A549 treated with Mapracorat at 1 μM for 4 hours (cell line): ENCODE data around the gene PCDHGB7. TPM values are rescaled to one million over a fixed set of nuclear protein-coding genes. Genes with fewer than 3 reads are reported as not detected.

ENCODE experiments used
- total RNA-seq: library from RNA; stranded (reverse); fragments of 200-300 nt; extraction: Qiagen RNA extraction; gene quantifications from 5 replicates; pipeline ENCODE4 v1.2.3, GENCODE V29; 2022

The PCDHGB7 gene
- 0.05 to 0.10 TPM (median 0.07 TPM) in 3 of 5 replicates, not detected in the others for total RNA-seq

DNA sequence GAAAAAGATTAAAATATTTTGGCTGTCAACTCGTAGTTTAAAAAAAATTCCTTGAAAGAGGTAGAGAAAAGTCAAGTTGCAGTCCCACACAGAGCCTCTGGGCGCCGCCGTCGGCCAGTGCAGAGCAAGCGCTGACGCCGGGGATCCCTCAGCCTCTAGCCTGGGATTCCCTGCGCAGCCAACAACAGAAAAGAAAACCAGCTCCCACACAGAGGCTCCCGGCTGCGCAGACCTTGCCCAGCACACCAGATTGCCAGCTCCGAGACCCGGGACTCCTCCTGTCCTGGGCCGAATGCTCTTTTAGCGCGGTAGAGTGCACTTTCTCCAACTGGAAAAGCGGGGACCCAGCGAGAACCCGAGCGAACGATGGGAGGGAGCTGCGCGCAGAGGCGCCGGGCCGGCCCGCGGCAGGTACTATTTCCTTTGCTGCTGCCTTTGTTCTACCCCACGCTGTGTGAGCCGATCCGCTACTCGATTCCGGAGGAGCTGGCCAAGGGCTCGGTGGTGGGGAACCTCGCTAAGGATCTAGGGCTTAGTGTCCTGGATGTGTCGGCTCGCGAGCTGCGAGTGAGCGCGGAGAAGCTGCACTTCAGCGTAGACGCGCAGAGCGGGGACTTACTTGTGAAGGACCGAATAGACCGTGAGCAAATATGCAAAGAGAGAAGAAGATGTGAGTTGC lies at the start of gene PCDHGB7:
PCDHGB7 (plus strand) TSS at position 184 of the 679 bp plus-strand sequence; CDS start at position 367, 183 bp downstream.

DNA sequence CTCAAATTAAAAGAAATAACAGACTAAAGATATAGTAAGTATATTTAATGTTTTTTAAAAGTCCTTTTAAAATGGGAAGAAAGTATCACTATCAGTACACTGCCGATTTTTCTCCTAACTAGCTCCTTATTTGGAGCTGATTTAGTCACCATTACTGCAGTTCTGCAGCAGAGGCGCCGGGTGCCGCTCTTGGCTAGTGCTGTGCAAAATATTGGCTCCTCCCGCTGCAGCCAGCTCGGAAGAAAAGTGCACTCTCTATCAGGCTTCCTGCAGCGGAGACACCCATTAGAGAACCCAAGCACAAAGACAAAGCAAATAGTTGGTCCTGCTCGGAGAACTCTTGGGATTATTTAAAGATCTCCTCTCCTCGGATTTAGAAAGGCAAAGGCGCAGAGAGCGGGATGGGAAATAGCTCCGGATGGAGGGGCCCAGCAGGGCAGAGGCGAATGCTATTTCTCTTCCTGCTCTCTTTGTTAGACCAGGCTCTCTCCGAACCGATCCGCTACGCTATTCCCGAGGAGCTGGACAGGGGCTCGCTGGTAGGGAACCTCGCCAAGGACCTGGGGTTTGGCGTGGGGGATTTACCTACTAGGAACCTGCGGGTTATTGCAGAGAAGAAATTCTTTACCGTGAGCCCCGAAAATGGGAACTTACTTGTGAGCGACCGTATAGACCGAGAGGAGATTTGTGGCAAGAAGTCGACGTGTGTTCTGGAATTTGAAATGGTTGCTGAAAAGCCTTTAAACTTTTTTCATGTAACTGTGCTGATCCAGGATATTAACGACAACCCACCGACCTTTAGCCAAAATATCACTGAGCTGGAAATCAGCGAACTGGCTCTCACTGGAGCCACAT lies 47.3 kb upstream of the PCDHGB7 start, which contains the start of gene PCDHGB3:
PCDHGB3 (plus strand) TSS at position 249 of the 855 bp plus-strand sequence; CDS start at position 402, 153 bp downstream.

DNA sequence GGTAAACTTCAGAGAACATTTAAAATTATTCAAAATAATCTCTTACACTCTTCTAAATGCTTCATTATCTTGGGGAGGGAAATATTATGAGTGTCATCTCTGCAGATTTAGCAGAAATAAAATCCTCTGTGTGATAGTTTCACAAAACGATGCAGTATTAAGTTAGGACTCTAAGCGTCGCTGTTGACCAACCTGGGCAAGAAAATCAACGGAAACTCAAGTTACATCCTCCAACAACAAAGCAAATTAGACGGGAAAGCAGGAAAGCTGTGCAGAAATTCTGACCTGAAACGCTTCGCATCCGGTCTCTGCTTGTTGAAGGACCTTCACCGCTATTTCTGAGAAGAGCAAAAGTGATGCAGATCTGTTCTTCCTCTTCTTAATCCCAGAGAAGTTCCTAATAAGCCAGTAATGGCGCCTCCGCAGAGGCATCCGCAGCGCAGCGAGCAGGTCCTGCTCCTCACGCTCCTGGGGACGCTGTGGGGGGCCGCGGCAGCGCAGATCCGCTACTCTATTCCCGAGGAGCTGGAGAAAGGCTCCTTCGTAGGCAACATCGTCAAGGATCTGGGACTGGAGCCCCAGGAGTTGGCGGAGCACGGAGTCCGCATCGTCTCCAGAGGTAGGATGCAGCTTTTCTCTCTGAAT lies 43.7 kb upstream of the PCDHGB7 start, which contains the start of gene PCDHGA6:
PCDHGA6 (plus strand) TSS at position 219 of the 645 bp plus-strand sequence; CDS start at position 412, 193 bp downstream.

DNA sequence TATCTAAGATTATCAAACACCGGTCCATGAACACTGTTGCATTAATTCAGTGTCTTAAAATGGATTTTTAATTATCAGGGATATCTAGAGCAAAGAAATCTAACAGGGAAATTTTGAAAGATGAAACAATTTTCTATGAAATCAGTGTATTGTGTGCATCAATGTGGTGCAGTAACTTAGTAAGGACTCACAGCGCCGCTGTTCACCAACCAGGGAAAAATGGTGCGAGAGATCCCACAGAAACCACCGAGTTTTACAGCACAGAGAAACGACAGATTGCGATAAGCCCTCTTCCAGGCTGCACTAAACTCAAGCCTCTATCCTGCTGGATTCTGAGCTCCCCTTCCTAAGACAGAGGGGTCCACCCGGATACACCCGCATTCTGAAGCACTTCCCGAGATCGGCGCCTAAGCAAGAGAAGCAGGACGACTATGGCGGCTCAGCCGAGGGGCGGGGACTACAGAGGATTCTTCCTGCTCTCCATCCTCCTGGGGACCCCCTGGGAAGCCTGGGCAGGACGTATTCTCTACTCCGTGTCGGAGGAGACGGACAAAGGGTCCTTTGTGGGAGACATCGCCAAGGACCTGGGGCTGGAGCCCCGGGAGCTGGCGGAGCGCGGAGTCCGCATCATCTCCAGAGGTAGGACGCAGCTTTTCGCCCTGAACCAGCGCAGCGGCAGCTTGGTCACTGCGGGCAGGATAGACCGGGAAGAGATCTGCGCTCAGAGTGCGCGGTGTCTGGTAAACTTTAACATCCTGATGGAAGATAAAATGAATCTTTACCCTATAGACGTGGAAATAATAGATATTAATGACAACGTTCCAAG lies 34.8 kb upstream of the PCDHGB7 start, which contains the start of gene PCDHGA7:
PCDHGA7 (plus strand) TSS at position 274 of the 826 bp plus-strand sequence; CDS start at position 432, 158 bp downstream.

DNA sequence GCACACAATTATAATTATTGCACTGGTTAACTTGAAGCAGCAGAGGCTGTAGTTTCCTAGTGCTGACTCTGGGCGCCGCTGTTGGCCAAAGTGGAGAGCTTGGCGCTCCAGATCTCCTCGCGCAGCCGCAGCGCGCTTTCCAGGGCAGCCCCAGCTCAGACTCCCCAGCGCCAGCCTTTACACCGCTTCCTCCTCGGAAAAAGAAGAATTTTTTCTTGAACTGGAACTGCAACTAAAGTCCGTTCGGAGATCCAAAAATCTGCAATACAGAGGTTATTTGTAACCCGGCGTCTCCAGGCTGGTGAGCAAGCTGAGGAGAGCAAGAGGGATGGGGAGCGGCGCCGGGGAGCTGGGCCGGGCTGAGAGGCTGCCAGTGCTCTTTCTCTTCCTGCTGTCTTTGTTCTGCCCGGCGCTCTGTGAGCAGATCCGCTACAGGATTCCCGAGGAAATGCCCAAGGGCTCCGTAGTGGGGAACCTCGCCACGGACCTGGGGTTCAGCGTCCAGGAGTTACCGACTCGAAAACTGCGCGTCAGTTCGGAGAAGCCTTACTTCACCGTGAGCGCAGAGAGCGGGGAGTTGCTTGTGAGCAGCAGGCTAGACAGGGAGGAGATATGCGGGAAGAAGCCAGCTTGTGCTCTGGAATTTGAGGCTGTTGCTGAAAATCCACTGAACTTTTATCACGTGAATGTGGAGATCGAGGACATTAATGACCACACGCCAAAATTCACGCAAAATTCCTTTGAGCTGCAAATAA lies 29.7 kb upstream of the PCDHGB7 start, which contains the start of gene PCDHGB4:
PCDHGB4 (plus strand) TSS at position 142 of the 755 bp plus-strand sequence; CDS start at position 329, 187 bp downstream.

DNA sequence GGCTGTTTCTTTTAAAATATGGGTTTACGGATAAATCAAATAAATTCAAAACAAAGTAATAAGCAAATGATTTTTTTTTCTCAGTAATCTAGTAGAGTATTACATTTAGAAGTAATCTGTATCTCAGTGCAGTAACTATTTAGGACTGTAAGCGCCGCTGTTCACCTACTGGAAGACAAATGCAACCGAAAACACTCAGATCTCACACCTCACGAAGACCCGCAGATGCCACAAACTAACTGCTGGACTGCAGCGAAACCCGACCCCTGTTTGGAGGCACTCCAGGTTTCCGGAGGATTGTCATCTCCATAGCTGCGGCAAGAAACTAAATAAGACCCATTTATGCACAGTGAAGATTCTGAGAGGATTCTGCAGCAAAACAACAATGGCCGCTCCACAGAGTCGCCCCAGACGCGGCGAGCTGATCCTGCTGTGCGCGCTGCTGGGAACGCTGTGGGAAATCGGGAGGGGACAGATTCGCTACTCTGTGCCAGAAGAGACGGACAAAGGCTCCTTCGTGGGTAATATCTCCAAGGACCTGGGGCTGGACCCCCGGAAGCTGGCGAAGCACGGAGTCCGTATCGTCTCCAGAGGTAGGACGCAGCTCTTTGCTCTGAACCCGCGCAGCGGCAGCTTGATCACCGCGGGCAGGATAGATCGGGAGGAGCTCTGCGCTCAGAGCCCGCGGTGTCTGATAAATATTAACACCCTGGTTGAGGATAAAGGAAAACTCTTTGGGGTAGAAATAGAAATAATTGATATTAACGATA lies 24.9 kb upstream of the PCDHGB7 start, which contains the start of gene PCDHGA8:
PCDHGA8 (plus strand) TSS at position 205 of the 770 bp plus-strand sequence; CDS start at position 386, 181 bp downstream.

DNA sequence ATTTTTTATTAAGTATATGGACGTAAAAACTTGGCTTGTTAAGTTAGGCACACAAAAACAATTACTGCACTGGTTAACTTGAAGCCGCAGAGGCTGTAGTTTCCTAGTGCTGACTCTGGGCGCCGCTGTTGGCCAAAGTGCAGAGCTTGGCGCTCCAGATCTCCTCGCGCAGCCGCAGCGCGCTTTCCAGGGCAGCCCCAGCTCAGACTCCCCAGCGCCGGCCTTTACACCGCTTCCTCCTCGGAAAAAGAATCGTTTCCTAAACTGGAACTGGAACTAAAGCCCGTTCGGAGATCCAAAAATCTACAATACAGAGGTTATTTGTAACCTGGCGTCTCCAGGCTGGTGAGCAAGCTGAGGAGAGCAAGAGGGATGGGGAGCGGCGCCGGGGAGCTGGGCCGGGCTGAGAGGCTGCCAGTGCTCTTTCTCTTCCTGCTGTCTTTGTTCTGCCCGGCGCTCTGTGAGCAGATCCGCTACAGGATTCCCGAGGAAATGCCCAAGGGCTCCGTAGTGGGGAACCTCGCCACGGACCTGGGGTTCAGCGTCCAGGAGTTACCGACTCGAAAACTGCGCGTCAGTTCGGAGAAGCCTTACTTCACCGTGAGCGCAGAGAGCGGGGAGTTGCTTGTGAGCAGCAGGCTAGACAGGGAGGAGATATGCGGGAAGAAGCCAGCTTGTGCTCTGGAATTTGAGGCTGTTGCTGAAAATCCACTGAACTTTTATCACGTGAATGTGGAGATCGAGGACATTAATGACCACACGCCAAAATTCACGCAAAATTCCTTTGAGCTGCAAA lies 19.5 kb upstream of the PCDHGB7 start, which contains the start of gene PCDHGB5:
PCDHGB5 (plus strand) TSS at position 192 of the 796 bp plus-strand sequence; CDS start at position 373, 181 bp downstream.

DNA sequence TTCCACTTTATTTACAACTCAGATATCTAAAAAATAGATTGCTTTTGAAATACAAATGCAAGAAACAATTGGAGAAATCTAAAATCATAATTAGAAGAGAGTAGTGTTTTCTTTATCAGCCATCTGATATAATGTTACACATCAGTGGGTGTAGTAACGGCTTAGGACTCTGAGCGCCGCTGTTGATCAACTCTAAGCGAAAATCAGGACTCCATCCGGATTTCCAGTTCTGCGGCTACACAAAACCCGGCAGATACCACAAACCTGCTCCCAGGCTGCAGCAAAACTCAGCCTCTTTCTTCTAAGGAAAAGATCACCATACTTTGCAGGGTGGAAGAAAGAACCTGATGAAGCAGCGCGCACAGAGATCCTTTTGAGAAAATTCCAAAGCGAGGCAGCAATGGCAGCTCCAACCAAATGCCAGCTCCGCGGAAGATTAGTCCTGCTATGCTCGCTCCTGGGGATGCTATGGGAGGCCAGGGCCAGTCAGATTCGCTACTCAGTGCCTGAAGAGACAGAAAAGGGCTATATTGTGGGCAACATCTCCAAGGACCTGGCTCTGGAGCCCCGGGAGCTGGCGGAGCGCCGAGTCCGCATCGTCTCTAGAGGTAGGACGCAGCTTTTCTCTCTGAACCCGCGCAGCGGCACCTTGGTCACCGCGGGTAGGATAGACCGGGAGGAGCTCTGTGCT lies 14.8 kb upstream of the PCDHGB7 start, which contains the start of gene PCDHGA9:
PCDHGA9 (plus strand) TSS at position 226 of the 691 bp plus-strand sequence; CDS start at position 401, 175 bp downstream.

DNA sequence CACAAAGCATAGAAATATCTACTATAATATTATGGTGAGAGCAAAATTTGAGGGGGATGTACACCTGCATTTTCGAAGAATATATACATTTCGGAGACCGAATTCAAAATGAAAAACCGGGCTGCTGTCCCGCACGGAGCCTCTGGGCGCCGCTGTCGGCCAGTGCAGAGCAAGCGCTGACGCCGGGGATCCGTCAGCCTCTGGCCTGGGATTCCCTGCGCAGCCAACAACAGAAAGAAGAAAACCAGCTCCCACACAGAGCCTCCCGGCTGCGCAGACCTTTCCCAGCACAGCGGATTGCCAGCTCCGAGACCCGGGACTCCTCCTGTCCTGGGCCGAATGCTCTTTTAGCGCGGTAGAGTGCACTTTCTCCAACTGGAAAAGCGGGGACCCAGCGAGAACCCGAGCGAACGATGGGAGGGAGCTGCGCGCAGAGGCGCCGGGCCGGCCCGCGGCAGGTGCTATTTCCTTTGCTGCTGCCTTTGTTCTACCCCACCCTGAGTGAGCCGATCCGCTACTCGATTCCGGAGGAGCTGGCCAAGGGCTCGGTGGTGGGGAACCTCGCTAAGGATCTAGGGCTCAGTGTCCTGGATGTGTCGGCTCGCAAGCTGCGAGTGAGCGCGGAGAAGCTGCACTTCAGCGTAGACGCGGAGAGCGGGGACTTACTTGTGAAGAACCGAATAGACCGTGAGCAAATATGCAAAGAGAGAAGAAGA lies 9.5 kb upstream of the PCDHGB7 start, which contains the start of gene PCDHGB6:
PCDHGB6 (plus strand) TSS at position 232 of the 716 bp plus-strand sequence; CDS start at position 414, 182 bp downstream.

DNA sequence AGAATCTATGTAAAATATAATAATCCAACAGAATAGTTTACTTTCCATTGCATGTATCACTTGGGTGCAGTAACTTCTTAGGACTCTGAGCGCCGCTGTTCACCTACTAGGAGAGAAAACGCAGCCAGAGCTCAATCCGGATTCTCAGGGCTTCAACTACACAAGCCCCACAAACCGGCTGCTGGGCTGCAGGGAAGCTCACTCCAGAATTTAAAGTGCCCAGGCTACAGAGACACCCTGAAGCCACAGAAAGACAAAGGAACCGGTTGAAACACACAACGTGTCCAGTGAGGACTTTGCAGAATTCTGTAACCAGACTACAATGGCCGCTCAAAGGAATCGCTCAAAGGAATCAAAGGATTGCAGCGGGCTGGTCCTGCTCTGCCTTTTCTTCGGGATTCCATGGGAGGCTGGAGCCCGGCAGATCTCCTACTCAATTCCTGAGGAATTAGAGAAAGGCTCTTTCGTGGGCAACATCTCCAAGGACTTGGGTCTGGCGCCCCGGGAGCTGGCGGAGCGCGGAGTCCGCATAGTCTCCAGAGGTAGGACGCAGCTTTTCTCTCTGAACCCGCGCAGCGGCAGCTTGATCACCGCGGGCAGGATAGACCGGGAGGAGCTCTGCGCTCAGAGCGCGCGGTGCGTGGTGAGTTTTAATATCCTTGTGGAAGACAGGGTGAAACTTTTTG lies 4.5 kb upstream of the PCDHGB7 start, which contains the start of gene PCDHGA10:
PCDHGA10 (plus strand) TSS at position 134 of the 686 bp plus-strand sequence; CDS start at position 323, 189 bp downstream.

DNA sequence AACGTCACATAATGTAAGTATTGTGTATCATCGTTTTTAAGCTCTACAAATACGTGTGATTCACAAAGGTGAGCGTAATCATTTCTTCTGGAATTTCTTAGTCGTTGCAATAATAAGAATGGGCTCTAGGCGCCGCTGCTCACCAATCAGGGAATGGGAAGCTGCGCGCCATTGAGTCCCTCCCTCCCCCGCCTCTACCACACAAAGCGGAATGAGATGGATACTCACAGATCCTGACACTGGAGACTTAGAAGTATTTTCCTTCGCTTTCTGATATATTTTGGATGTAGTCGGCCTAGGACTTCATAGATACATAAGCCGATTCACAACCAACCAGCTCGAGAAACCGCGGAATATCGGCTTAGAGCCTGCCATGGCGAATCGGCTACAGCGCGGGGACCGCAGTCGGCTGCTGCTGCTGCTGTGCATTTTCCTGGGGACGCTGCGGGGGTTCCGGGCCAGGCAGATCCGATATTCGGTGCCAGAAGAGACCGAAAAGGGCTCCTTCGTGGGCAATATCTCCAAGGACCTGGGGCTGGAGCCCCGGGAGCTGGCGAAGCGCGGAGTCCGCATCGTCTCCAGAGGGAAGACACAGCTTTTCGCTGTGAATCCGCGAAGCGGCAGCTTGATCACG lies 3.5 kb downstream of the PCDHGB7 start, which contains the start of gene PCDHGA11:
PCDHGA11 (plus strand) TSS at position 197 of the 634 bp plus-strand sequence; CDS start at position 374, 177 bp downstream.

DNA sequence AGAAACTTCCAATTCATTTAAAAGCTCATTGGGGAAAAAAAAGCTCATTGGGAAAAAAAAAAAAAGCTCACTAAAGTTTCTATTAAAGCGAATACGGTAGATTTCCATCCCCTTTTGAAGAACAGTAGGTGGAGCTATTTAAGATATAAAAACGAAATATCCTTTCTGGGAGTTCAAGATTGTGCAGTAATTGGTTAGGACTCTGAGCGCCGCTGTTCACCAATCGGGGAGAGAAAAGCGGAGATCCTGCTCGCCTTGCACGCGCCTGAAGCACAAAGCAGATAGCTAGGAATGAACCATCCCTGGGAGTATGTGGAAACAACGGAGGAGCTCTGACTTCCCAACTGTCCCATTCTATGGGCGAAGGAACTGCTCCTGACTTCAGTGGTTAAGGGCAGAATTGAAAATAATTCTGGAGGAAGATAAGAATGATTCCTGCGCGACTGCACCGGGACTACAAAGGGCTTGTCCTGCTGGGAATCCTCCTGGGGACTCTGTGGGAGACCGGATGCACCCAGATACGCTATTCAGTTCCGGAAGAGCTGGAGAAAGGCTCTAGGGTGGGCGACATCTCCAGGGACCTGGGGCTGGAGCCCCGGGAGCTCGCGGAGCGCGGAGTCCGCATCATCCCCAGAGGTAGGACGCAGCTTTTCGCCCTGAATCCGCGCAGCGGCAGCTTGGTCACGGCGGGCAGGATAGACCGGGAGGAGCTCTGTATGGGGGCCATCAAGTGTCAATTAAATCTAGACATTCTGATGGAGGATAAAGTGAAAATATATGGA lies 13.0 kb downstream of the PCDHGB7 start, which contains the start of gene PCDHGA12:
PCDHGA12 (plus strand) TSS at position 176 of the 782 bp plus-strand sequence; CDS start at position 429, 253 bp downstream.

